H9 (cell line): Measurements from ENCODE around the gene ZNF146. TPM values are rescaled to one million over a fixed set of nuclear protein-coding genes. Genes with fewer than 3 reads are reported as not detected.
"Not testable (repeated sequence)": the region's sequence is repeated elsewhere in the genome, so short reads cannot be mapped to it uniquely, and the experiment has no call there.

Source experiments
- DNase-seq: peaks from one replicate; pipeline ENCODE4 v3.0.0-alpha.2; 2017
- H2AFZ ChIP-seq: one replicate; pipeline ENCODE4 v1.6.1; 2013; ENCODE audit warnings: mild to moderate bottlenecking, low read length, control low read depth, moderate library complexity
- H2AK5ac ChIP-seq: 2 replicates; pipeline ENCODE4 v1.6.1; 2013; ENCODE audit warnings: low read length, control low read depth, mixed read lengths; ENCODE audit not compliant: insufficient read length
- H2BK120ac ChIP-seq: one replicate; pipeline ENCODE4 v1.6.1; 2013; ENCODE audit warnings: low read depth, mild to moderate bottlenecking, low read length, control low read depth, inconsistent platforms; ENCODE audit not compliant: poor library complexity, severe bottlenecking
- H2BK12ac ChIP-seq: 2 replicates; pipeline ENCODE4 v1.6.1; 2013; ENCODE audit warnings: low read length, control low read depth, mixed read lengths, low read depth; ENCODE audit not compliant: insufficient read length
- H2BK15ac ChIP-seq: 2 replicates; pipeline ENCODE4 v1.6.1; 2013; ENCODE audit warnings: low read depth, low read length, control low read depth
- H2BK20ac ChIP-seq: one replicate; pipeline ENCODE4 v1.6.1; 2013; ENCODE audit warnings: low read depth, mild to moderate bottlenecking, low read length, control low read depth, inconsistent platforms; ENCODE audit not compliant: poor library complexity, severe bottlenecking
- H2BK5ac ChIP-seq: 2 replicates; pipeline ENCODE4 v1.6.1; 2013; ENCODE audit warnings: low read length, control low read depth, mixed read lengths; ENCODE audit not compliant: insufficient read length
- H3K14ac ChIP-seq: 2 replicates; pipeline ENCODE4 v1.6.1; 2013; ENCODE audit warnings: low read length, control low read depth; ENCODE audit not compliant: insufficient read depth
- H3K18ac ChIP-seq: 2 replicates; pipeline ENCODE4 v1.6.1; 2013; ENCODE audit warnings: low read depth, mild to moderate bottlenecking, mixed read lengths, low read length, control low read depth; ENCODE audit not compliant: insufficient read length
- H3K23ac ChIP-seq: 2 replicates; pipeline ENCODE4 v1.6.1; 2013; ENCODE audit warnings: low read length, control low read depth, mixed read lengths, low read depth; ENCODE audit not compliant: insufficient read length
- H3K23me2 ChIP-seq: 2 replicates; pipeline ENCODE4 v1.6.1; 2013; ENCODE audit warnings: low read depth, mild to moderate bottlenecking, mixed read lengths, low read length, control low read depth; ENCODE audit not compliant: insufficient read length, poor library complexity, severe bottlenecking
- H3K27ac ChIP-seq: 2 replicates; pipeline ENCODE4 v1.5.1; 2013; ENCODE audit warnings: low read length, control low read depth, mixed read lengths, low read depth; ENCODE audit not compliant: insufficient read length
- H3K27me3 ChIP-seq: 2 replicates; pipeline ENCODE4 v1.6.1; 2013; ENCODE audit warnings: low read length, control low read depth, inconsistent platforms; ENCODE audit not compliant: insufficient read depth
- H3K4ac ChIP-seq: 2 replicates; pipeline ENCODE4 v1.6.1; 2013; ENCODE audit warnings: low read depth, mild to moderate bottlenecking, control low read depth, inconsistent platforms, low read length, moderate library complexity
- H3K4me1 ChIP-seq: 2 replicates; pipeline ENCODE4 v1.6.1; 2013; ENCODE audit warnings: low read length, control low read depth, inconsistent platforms; ENCODE audit not compliant: insufficient read depth
- H3K4me2 ChIP-seq: 2 replicates; pipeline ENCODE4 v1.6.1; 2013; ENCODE audit warnings: low read length, control low read depth, mixed read lengths; ENCODE audit not compliant: insufficient read length, insufficient read depth
- H3K56ac ChIP-seq: 2 replicates; pipeline ENCODE4 v1.6.1; 2013; ENCODE audit warnings: low read depth, mild to moderate bottlenecking, mixed read lengths, low read length, control low read depth; ENCODE audit not compliant: insufficient read length
- H3K79me1 ChIP-seq: 2 replicates; pipeline ENCODE4 v1.6.1; 2013; ENCODE audit warnings: low read depth, mild to moderate bottlenecking, moderate library complexity, low read length, control low read depth, inconsistent platforms; ENCODE audit not compliant: insufficient read depth, poor library complexity, severe bottlenecking
- H3K79me2 ChIP-seq: 2 replicates; pipeline ENCODE4 v1.6.1; 2013; ENCODE audit warnings: low read length, control low read depth, inconsistent platforms; ENCODE audit not compliant: insufficient read depth
- H3K9ac ChIP-seq: 2 replicates; pipeline ENCODE4 v1.6.1; 2013; ENCODE audit warnings: low read length, control low read depth, mixed read lengths; ENCODE audit not compliant: insufficient read length; ENCODE audit errors: extremely low read depth
- H3K9me3 ChIP-seq: one replicate; pipeline ENCODE4 v1.6.1; 2013; ENCODE audit warnings: low read depth, low read length, inconsistent platforms; ENCODE audit not compliant: control insufficient read depth
- H3T11ph ChIP-seq: one replicate; pipeline ENCODE4 v1.6.1; 2013; ENCODE audit warnings: mild to moderate bottlenecking, low read length, control low read depth, inconsistent platforms
- H4K20me1 ChIP-seq: one replicate; pipeline ENCODE4 v1.6.1; 2013; ENCODE audit not compliant: control insufficient read depth, insufficient read length, insufficient read depth
- H4K5ac ChIP-seq: 2 replicates; pipeline ENCODE4 v1.6.1; 2013; ENCODE audit warnings: low read depth, mild to moderate bottlenecking, mixed read lengths, low read length, control low read depth; ENCODE audit not compliant: insufficient read length
- H4K8ac ChIP-seq: replicated peaks from 2 replicates; pipeline ENCODE4 v1.6.1; 2013; ENCODE audit warnings: low read length, control low read depth, mixed read lengths, low read depth; ENCODE audit not compliant: insufficient read length
- H4K91ac ChIP-seq: 2 replicates; pipeline ENCODE4 v1.6.1; 2013; ENCODE audit warnings: low read depth, mild to moderate bottlenecking, moderate library complexity, mixed read lengths, low read length, control low read depth; ENCODE audit not compliant: insufficient read length
- H3K27ac Mint-ChIP-seq, 3 experiments: 2 replicates in 2 of 3; 3 replicates in 1 of 3; pipeline ENCODE4 v1.8.0; 2020 to 2021; ENCODE audit warnings: mixed read lengths in 3 of 3, mild to moderate bottlenecking in 1 of 3, moderate library complexity in 1 of 3
- H3K27me3 Mint-ChIP-seq: 2 replicates; pipeline ENCODE4 v1.8.0; 2021; ENCODE audit warnings: low read depth, mild to moderate bottlenecking, moderate library complexity, mixed read lengths
- H3K36me3 Mint-ChIP-seq, 3 experiments: 2 replicates in 2 of 3; 3 replicates in 1 of 3; pipeline ENCODE4 v1.8.0; 2020 to 2021; ENCODE audit warnings: low read depth in 3 of 3, mixed read lengths in 3 of 3; ENCODE audit not compliant: insufficient read depth in 1 of 3
- H3K4me1 Mint-ChIP-seq, 2 experiments: 2 replicates each; pipeline ENCODE4 v1.8.0; 2020; ENCODE audit warnings: mixed read lengths in 2 of 2
- H3K4me3 Mint-ChIP-seq, 2 experiments: 2 replicates in 1 of 2; 3 replicates in 1 of 2; pipeline ENCODE4 v1.8.0; 2020 to 2021; ENCODE audit warnings: mild to moderate bottlenecking in 2 of 2, mixed read lengths in 2 of 2, moderate library complexity in 1 of 2
- H3K9me3 Mint-ChIP-seq, 2 experiments: 2 replicates in 1 of 2; 3 replicates in 1 of 2; pipeline ENCODE4 v1.8.0; 2020; ENCODE audit warnings: mild to moderate bottlenecking in 2 of 2, mixed read lengths in 2 of 2, moderate library complexity in 1 of 2
- WGBS: extraction: QIAGEN DNeasy Blood & Tissue Kit; methylation state at CpG from one replicate; pipeline ENCODE4 v1.1.7; 2013; ENCODE audit warnings: missing lambda C conversion rate, low lambda C conversion rate, mixed read lengths; ENCODE audit not compliant: insufficient read length; ENCODE audit errors: extremely low coverage; 5-methylcytosine and 5-hydroxymethylcytosine counted together
- total RNA-seq: library from RNA; stranded (reverse); gene quantifications from 2 replicates; pipeline ENCODE4 v1.2.1, GENCODE V29; 2021

ZNF146 gene
- total RNA-seq, 1 experiment from 2014 or later = 166 TPM

- H2BK15ac ChIP-seq, H3K14ac ChIP-seq, H3K27ac ChIP-seq, H3K4ac ChIP-seq, H3K4me2 ChIP-seq, H3K18ac ChIP-seq, H3K27me3 Mint-ChIP-seq, H4K91ac ChIP-seq, H3K27me3 ChIP-seq, H3K9me3 Mint-ChIP-seq, H4K8ac ChIP-seq, H4K20me1 ChIP-seq, H3K79me1 ChIP-seq, H3K4me1 ChIP-seq, DNase-seq, H2BK12ac ChIP-seq, H3K27ac Mint-ChIP-seq, H2AK5ac ChIP-seq, H3K23me2 ChIP-seq, H4K5ac ChIP-seq, H3K4me3 Mint-ChIP-seq, H3K9me3 ChIP-seq, H3K9ac ChIP-seq, H2BK20ac ChIP-seq, H3K79me2 ChIP-seq, H3T11ph ChIP-seq, H3K23ac ChIP-seq, H3K4me1 Mint-ChIP-seq, H2BK5ac ChIP-seq, H2AFZ ChIP-seq, H3K56ac ChIP-seq, H2BK120ac ChIP-seq: not testable (repeated sequence)
- peaks cover 0 to 23% (median 8%) of the 10 kb centered on the region in 3 experiments; a peak in 6 of 7 replicates for H3K36me3 Mint-ChIP-seq
- WGBS = no CpG with 5 or more reads among the region's 30 CpGs
These were observed 53.7 kb downstream of the ZNF146 start for GRCh38 chr19:36268591-36268990.

DNA sequence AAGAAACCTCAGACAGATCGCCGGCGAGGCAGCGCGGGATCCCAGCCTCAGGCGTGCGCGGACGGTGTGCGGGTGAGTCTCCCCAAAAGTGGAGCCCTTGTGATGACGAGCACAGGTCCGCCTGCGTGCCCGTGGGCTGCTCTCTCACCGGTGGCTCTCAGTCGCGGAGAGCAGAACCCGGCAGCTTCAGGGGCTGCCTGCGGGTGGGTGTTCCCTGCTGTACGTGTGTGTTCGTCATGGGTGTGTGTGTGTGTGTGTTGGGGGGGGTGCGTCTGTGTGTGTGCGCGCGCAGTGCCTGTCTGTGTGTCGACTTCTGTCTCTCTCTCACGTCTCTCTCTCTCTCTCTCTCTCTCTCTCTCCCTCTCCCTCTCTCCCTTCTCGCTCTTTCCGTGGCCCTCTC, 54.4 kb downstream of the ZNF146 start:
- H3T11ph ChIP-seq, H3K79me2 ChIP-seq, H4K20me1 ChIP-seq, H2BK12ac ChIP-seq, H3K27ac Mint-ChIP-seq, H3K56ac ChIP-seq, H3K27me3 ChIP-seq, H2BK15ac ChIP-seq, H3K18ac ChIP-seq, H2BK20ac ChIP-seq, H3K4me3 Mint-ChIP-seq, H2BK5ac ChIP-seq, H3K27ac ChIP-seq, H3K23me2 ChIP-seq, H3K4ac ChIP-seq, H3K9me3 ChIP-seq, H3K27me3 Mint-ChIP-seq, H3K4me1 ChIP-seq, DNase-seq, H4K8ac ChIP-seq, H3K79me1 ChIP-seq, H2AK5ac ChIP-seq, H3K9me3 Mint-ChIP-seq, H3K14ac ChIP-seq, H3K23ac ChIP-seq, H3K4me2 ChIP-seq, H2AFZ ChIP-seq, H3K9ac ChIP-seq, H4K5ac ChIP-seq, H2BK120ac ChIP-seq, H3K4me1 Mint-ChIP-seq, H4K91ac ChIP-seq: not testable (repeated sequence)
- WGBS = no CpG with 5 or more reads among the region's 29 CpGs
- peaks cover 0 to 21% (median 6%) of the 10 kb centered on the region in 3 experiments; a peak in 6 of 7 replicates for H3K36me3 Mint-ChIP-seq
